Mesothelial cell of epicardium (in vitro differentiated cells): ENCODE results near the gene TACSTD2. TPM values are rescaled to one million over a fixed set of nuclear protein-coding genes. Genes with fewer than 3 reads are reported as not detected.
"Not testable (repeated sequence)": the region's sequence is repeated elsewhere in the genome, so short reads cannot be mapped to it uniquely, and the experiment has no call there.

Source experiments
- DNase-seq, 2 experiments: peaks; one replicate each; pipeline ENCODE4 v3.0.0; 2021; ENCODE audit warnings: low spot score in 2 of 2; ENCODE audit not compliant: unreplicated experiment in 2 of 2
- H3K27ac Mint-ChIP-seq: 2 replicates; pipeline ENCODE4 v1.8.0; 2021; ENCODE audit warnings: mixed read lengths
- H3K27me3 Mint-ChIP-seq: 2 replicates; pipeline ENCODE4 v1.8.0; 2021; ENCODE audit warnings: low read depth, mixed read lengths
- H3K36me3 Mint-ChIP-seq: 2 replicates; pipeline ENCODE4 v1.8.0; 2021; ENCODE audit warnings: mixed read lengths
- H3K4me1 Mint-ChIP-seq: 2 replicates; pipeline ENCODE4 v1.8.0; 2021; ENCODE audit warnings: mixed read lengths
- H3K4me3 Mint-ChIP-seq: 2 replicates; pipeline ENCODE4 v1.8.0; 2021; ENCODE audit warnings: mild to moderate bottlenecking, moderate library complexity, mixed read lengths
- H3K9me3 Mint-ChIP-seq: 2 replicates; pipeline ENCODE4 v1.8.0; 2021; ENCODE audit warnings: mixed read lengths
- CTCF ChIP-seq: fragments of 200-600 bp; sonication (generic); IDR thresholded peaks from one replicate; pipeline ENCODE4 v1.5.0; 2021; ENCODE audit warnings: antibody characterized with exemption; ENCODE audit not compliant: unreplicated experiment
- total RNA-seq: library from RNA; stranded (reverse); gene quantifications from 3 replicates; pipeline ENCODE4 v1.2.1, GENCODE V29; 2021

TACSTD2 gene
- total RNA-seq, 1 donor from 2014 or later: 22.7 TPM

GRCh38 chr1:58546520-58547308, 30.3 kb downstream of the TACSTD2 start, which contains the start of gene OMA1:
Gene OMA1, minus strand, starts transcription at chr1:58546726. Its CDS starts 7,432 bp downstream, at chr1:58539294.
- TF ChIP-seq CTCF: peak; percentile 84
- peaks cover 52% of the 10 kb centered on the region for H3K4me1 Mint-ChIP-seq
- H3K36me3 Mint-ChIP-seq: no peaks in the 10 kb centered on the region
- H3K9me3 Mint-ChIP-seq: no peaks in the 10 kb centered on the region
- DNase-seq: peak; percentile 94 to 97
- H3K27me3 Mint-ChIP-seq: no peaks in the 10 kb centered on the region
- H3K27ac Mint-ChIP-seq: peak within 1 kb of the TSS; percentile 95
- peak within 1 kb of the TSS; percentile 82 for H3K4me3 Mint-ChIP-seq

- no peaks in the 10 kb centered on the region for H3K27me3 Mint-ChIP-seq
- no peaks in the 10 kb centered on the region for H3K9me3 Mint-ChIP-seq
- peaks cover 47% of the 10 kb centered on the region for H3K4me1 Mint-ChIP-seq
- H3K36me3 Mint-ChIP-seq: no peaks in the 10 kb centered on the region
- peak; percentile 53 to 77 for DNase-seq
- TF ChIP-seq CTCF: no peak
- H3K4me3 Mint-ChIP-seq: peak overlapping the region; percentile 82
- peak overlapping the region; percentile 91 for H3K27ac Mint-ChIP-seq
Observed at GRCh38 chr1:58545591-58546519, 31.2 kb downstream of the TACSTD2 start.

GRCh38 chr1:58543260-58543659, 33.8 kb downstream of the TACSTD2 start:
- DNase-seq: no peak
- Mint-ChIP-seq H3K27ac (no peak overlapping the region), H3K4me1 (peaks cover 37% of the 10 kb centered on the region), H3K27me3 (no peaks in the 10 kb centered on the region), H3K36me3 (no peaks in the 10 kb centered on the region), H3K4me3 (no peak overlapping the region), H3K9me3 (no peaks in the 10 kb centered on the region)
- TF ChIP-seq CTCF: no peak

GRCh38 chr1:58539553-58539952, 37.5 kb downstream of the TACSTD2 start:
- H3K4me3 Mint-ChIP-seq: no peak overlapping the region
- no peak overlapping the region for H3K27ac Mint-ChIP-seq
- DNase-seq: no peak
- H3K27me3 Mint-ChIP-seq: no peaks in the 10 kb centered on the region
- no peaks in the 10 kb centered on the region for H3K36me3 Mint-ChIP-seq
- no peaks in the 10 kb centered on the region for H3K9me3 Mint-ChIP-seq
- no peak for TF ChIP-seq CTCF
- H3K4me1 Mint-ChIP-seq: peaks cover 20% of the 10 kb centered on the region

GRCh38 chr1:58538821-58539220, 38.2 kb downstream of the TACSTD2 start:
- TF ChIP-seq CTCF: no peak
- Mint-ChIP-seq H3K4me3 (no peak overlapping the region), H3K4me1 (peaks cover 20% of the 10 kb centered on the region), H3K36me3 (no peaks in the 10 kb centered on the region), H3K27me3 (no peaks in the 10 kb centered on the region), H3K27ac (peak overlapping the region; percentile 24), H3K9me3 (no peaks in the 10 kb centered on the region)
- no peak for DNase-seq

- not testable (repeated sequence) for DNase-seq, H3K36me3 Mint-ChIP-seq, H3K27me3 Mint-ChIP-seq, H3K9me3 Mint-ChIP-seq, H3K27ac Mint-ChIP-seq, H3K4me3 Mint-ChIP-seq
- peaks cover 11% of the 10 kb centered on the region for H3K4me1 Mint-ChIP-seq
Observed at GRCh38 chr1:58531842-58532241, 45.2 kb downstream of the TACSTD2 start.
